22Rv1 (cell line): Measurements from ENCODE around the gene ASIP.
"Not testable (repeated sequence)": the region's sequence is repeated elsewhere in the genome, so short reads cannot be mapped to it uniquely, and the experiment has no call there.

ENCODE experiments used
- H3K27ac ChIP-seq: fragments of 450-650 bp; 2 replicates; pipeline ENCODE4 v1.5.1; 2017
- ZFX ChIP-seq: fragments of 450-650 bp; IDR thresholded peaks from 2 replicates; pipeline ENCODE4 v1.6.1; 2017; ENCODE audit warnings: antibody characterized with exemption, borderline replicate concordance
- TF ChIP-seq, protein P1 (sequence below): fragments of 450-650 bp; IDR thresholded peaks from 2 replicates; pipeline ENCODE4 v1.5.1; 2017; ENCODE audit warnings: mild to moderate bottlenecking

The ASIP gene

DNA sequence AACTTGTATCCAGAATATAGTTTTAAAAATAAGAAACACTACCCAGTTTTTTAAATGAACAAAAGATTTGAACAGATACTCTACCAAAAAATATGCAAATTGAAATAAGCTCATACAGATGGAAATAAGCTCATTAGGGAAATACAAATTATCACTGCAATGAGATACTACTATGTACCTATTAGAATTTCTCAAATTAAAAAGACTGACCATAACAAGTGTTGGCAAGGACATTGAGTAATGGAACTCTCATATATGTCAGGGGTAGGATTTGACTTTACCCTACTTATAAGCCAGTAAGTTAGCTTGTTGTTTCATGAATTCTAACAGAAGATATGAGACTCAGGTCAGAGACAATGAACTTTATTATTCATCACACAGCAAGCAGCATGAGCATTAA is 9.6 kb upstream of the ASIP start:
- TF ChIP-seq, protein P1, sequence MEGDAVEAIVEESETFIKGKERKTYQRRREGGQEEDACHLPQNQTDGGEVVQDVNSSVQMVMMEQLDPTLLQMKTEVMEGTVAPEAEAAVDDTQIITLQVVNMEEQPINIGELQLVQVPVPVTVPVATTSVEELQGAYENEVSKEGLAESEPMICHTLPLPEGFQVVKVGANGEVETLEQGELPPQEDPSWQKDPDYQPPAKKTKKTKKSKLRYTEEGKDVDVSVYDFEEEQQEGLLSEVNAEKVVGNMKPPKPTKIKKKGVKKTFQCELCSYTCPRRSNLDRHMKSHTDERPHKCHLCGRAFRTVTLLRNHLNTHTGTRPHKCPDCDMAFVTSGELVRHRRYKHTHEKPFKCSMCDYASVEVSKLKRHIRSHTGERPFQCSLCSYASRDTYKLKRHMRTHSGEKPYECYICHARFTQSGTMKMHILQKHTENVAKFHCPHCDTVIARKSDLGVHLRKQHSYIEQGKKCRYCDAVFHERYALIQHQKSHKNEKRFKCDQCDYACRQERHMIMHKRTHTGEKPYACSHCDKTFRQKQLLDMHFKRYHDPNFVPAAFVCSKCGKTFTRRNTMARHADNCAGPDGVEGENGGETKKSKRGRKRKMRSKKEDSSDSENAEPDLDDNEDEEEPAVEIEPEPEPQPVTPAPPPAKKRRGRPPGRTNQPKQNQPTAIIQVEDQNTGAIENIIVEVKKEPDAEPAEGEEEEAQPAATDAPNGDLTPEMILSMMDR, result no peak
- no peak for TF ChIP-seq ZFX
- no peak overlapping the region for H3K27ac ChIP-seq

DNA sequence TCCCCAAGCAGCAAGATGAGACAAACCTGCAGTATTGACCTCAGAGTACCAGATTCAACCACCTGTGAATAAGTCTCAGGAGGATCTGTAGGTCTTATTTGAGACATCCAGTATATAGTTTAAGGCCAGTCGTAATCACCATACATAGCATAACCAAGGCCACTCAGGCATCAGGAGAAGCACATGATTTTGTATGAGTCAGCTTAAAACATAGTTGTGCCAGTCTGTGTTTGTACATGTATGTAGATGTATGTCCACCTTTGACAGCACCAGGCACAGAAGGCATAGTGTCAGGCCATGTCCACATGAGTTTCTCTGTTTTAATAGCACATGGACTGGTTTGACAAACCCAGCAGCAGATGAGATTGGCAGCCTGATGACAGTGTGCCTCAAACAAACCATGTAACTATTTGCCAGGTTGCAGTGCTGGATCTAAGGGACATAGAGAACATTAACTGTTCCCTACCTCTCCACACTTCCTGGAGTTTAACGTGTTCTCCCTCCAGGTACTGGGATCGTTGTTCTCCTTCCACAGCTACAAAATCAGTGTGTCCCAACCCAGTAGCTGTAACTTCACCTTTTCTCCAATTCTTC is 8.6 kb upstream of the ASIP start:
- H3K27ac ChIP-seq, result no peak overlapping the region
- TF ChIP-seq ZFX, result no peak
- TF ChIP-seq, protein P1, result no peak

DNA sequence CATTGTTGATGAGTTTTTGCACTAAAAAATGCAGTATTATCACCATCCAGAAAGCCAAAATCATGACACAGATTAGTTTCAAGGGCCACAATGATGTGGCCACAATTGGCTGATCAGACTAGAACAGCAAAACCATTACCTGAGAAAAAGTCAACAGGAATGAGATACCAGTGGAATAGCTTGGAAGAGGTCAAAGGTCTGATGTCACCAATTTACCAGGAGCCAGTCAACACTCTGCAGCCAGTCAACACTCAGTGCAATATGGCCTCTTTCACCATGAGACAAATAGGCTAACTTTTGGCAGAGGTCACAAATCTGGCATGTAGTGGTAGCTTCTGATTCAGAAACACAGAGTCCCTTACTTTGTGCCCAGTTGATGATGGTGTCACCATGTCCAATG is 7.5 kb upstream of the ASIP start:
- TF ChIP-seq ZFX, result no peak
- TF ChIP-seq, protein P1, result no peak
- no peak overlapping the region for H3K27ac ChIP-seq

GRCh38 chr20:34235875-34236274 is 5.3 kb upstream of the ASIP start:
- TF ChIP-seq, protein P1, result no peak
- no peak for TF ChIP-seq ZFX
- no peak overlapping the region for H3K27ac ChIP-seq

DNA sequence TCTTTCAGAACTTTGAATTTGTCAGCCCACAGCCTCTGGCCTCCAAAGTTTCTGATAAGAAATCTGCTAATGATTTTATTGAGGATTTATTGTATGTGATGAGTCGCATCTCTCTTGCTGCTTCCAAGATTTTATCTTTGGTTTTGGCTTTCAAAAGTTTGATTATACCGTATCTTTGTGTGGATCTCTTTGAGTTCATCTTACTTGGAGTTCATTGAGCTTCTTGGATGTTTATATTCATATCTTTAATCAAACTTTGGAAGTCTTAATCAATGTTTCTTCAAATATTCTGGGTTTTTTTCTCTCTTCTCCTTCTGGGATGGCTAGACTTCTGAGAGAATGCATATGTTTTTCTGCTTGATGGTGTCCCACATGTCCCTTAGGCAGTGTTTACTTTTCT is 3.3 kb upstream of the ASIP start:
- TF ChIP-seq, protein P1, result no peak
- no peak for TF ChIP-seq ZFX
- no peak overlapping the region for H3K27ac ChIP-seq

DNA sequence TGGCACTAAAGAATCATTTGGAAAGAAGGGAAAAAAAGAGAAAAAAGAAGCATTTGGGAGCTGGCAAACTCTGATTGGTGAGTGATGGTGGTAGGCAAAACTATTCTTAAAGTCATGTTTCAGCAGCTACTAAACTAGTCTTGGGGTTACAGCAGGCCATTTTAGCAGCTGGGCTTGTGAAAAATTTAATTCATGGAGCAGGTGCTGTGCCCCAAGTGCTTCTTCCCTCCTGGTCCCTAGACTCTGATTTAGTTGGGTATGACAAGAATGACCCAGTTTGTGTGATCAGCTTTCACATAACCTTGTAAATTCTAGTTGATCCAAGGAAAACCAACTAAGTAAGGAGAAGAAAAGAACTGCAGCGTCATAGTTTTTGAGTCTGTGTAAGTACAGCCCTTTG is 1.1 kb upstream of the ASIP start:
- TF ChIP-seq, protein P1, result no peak
- no peak for TF ChIP-seq ZFX

GRCh38 chr20:34242015-34242414 is 792 bp downstream of the ASIP start:
- H3K27ac ChIP-seq, result not testable (repeated sequence)

More for the DNA sequence above, 1.1 kb upstream of the ASIP start:
- no peak overlapping the region for H3K27ac ChIP-seq

DNA sequence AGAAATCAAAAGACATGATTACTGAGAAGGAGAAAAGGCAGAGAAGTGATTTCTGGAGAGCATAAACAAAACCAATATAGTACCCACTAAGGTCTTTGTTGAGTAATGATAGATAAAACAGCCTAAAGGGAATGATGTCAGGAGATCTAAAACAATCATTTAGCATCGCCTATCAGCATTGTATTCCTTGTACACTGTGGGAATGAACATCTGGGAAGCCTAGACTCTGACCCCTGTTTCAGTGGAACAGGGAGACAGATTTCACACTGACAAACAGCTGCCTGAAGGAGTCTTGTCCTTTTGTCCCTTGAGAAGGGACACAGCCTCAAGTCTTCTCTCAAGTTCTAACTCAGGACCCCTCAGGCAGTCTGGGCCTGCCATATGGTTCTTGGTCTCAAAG is 1.7 kb downstream of the ASIP start:
- H3K27ac ChIP-seq, result no peak overlapping the region
- TF ChIP-seq ZFX, result no peak
- TF ChIP-seq, protein P1, result no peak
